GM23338 (cell line): ENCODE measurements around the gene TLCD5. TPM values are rescaled to one million over a fixed set of nuclear protein-coding genes. Genes with fewer than 3 reads are reported as not detected.

Experiments used
- ATAC-seq: fragments of 200-7000 bp; cut with Tn5 transposase; 3 replicates; pipeline ENCODE4 v1.9.1; 2020
- DNase-seq: peaks from one replicate; pipeline ENCODE4 v3.0.0-alpha.2; 2015; ENCODE audit warnings: low spot score
- H2AFZ ChIP-seq: fragments of 200-600 bp; sonication (generic); 2 replicates; pipeline ENCODE4 v1.8.0; 2016; ENCODE audit warnings: antibody characterized with exemption, mild to moderate bottlenecking, moderate library complexity
- H3F3A ChIP-seq: fragments of 200-600 bp; sonication (generic); replicated peaks from 2 replicates; pipeline ENCODE4 v1.8.0; 2017; ENCODE audit warnings: antibody characterized with exemption, mixed run types, low read depth
- H3K27ac ChIP-seq: fragments of 200-600 bp; sonication (generic); 2 replicates; pipeline ENCODE4 v1.6.1; 2016; ENCODE audit warnings: low read depth
- H3K27me3 ChIP-seq: fragments of 200-600 bp; sonication (generic); 2 replicates; pipeline ENCODE4 v1.8.0; 2016; ENCODE audit warnings: mild to moderate bottlenecking, mixed run types, moderate library complexity; ENCODE audit not compliant: insufficient read depth
- H3K36me3 ChIP-seq: fragments of 200-600 bp; sonication (generic); 2 replicates; pipeline ENCODE4 v1.8.0; 2016; ENCODE audit warnings: mild to moderate bottlenecking; ENCODE audit not compliant: insufficient read depth
- H3K4me1 ChIP-seq: fragments of 200-600 bp; sonication (generic); 2 replicates; pipeline ENCODE4 v1.8.0; 2016; ENCODE audit warnings: mild to moderate bottlenecking, moderate library complexity; ENCODE audit not compliant: insufficient read depth
- H3K4me2 ChIP-seq: fragments of 200-600 bp; sonication (generic); 2 replicates; pipeline ENCODE4 v1.7.1; 2017; ENCODE audit warnings: mixed run types
- H3K4me3 ChIP-seq: fragments of 200-600 bp; sonication (generic); 2 replicates; pipeline ENCODE4 v1.6.1; 2016; ENCODE audit warnings: mixed run types
- H3K79me2 ChIP-seq: fragments of 200-600 bp; sonication (generic); replicated peaks from 2 replicates; pipeline ENCODE4 v1.8.0; 2017; ENCODE audit warnings: mild to moderate bottlenecking; ENCODE audit not compliant: insufficient read depth
- H3K9me2 ChIP-seq: fragments of 200-600 bp; sonication (generic); 2 replicates; pipeline ENCODE4 v1.8.0; 2017; ENCODE audit not compliant: insufficient read depth
- H4K20me1 ChIP-seq: fragments of 200-600 bp; sonication (generic); replicated peaks from 2 replicates; pipeline ENCODE4 v1.8.0; 2017; ENCODE audit warnings: mild to moderate bottlenecking; ENCODE audit not compliant: insufficient read depth
- H3K27ac Mint-ChIP-seq: 2 replicates; pipeline ENCODE4 v1.8.0; 2020; ENCODE audit warnings: inconsistent platforms, mild to moderate bottlenecking, moderate library complexity, mixed read lengths
- H3K27me3 Mint-ChIP-seq: 3 replicates; pipeline ENCODE4 v1.8.0; 2022; ENCODE audit warnings: low read depth, mild to moderate bottlenecking, moderate library complexity, mixed read lengths, inconsistent platforms; ENCODE audit not compliant: insufficient read depth, poor library complexity
- H3K36me3 Mint-ChIP-seq: 3 replicates; pipeline ENCODE4 v1.8.0; 2021; ENCODE audit warnings: low read depth, mild to moderate bottlenecking, inconsistent platforms, moderate library complexity, mixed read lengths
- H3K4me1 Mint-ChIP-seq: 3 replicates; pipeline ENCODE4 v1.8.0; 2020; ENCODE audit warnings: mild to moderate bottlenecking, inconsistent platforms, mixed read lengths
- H3K4me3 Mint-ChIP-seq: 3 replicates; pipeline ENCODE4 v1.8.0; 2021; ENCODE audit warnings: moderate library complexity, mild to moderate bottlenecking, inconsistent platforms, mixed read lengths
- H3K9me3 Mint-ChIP-seq: 3 replicates; pipeline ENCODE4 v1.8.0; 2020; ENCODE audit warnings: moderate library complexity, mild to moderate bottlenecking, inconsistent platforms, mixed read lengths
- CREB1 ChIP-seq: fragments of 250-450 bp; sonication (Bioruptor Pico); IDR thresholded peaks from 2 replicates; pipeline ENCODE4 v1.5.0; 2020; ENCODE audit warnings: low read depth, mild to moderate bottlenecking, moderate library complexity
- EZH2 ChIP-seq: fragments of 200-600 bp; sonication (generic); IDR thresholded peaks from one replicate; pipeline ENCODE4 v1.8.0; 2017; ENCODE audit warnings: antibody characterized with exemption, mild to moderate bottlenecking, low read depth; ENCODE audit not compliant: unreplicated experiment
- EZH2phosphoT487 ChIP-seq: fragments of 200-600 bp; sonication (generic); IDR thresholded peaks from one replicate; pipeline ENCODE4 v1.8.1; 2018; ENCODE audit warnings: antibody characterized with exemption; ENCODE audit not compliant: unreplicated experiment
- JUNB ChIP-seq: IDR thresholded peaks from one replicate; pipeline ENCODE4 v1.6.1; 2016; ENCODE audit warnings: antibody characterized with exemption; ENCODE audit not compliant: unreplicated experiment
- NANOG ChIP-seq: IDR thresholded peaks from 2 replicates; pipeline ENCODE4 v1.6.1; 2016; ENCODE audit warnings: antibody characterized with exemption, borderline replicate concordance
- POLR2AphosphoS5 ChIP-seq: IDR thresholded peaks from 2 replicates; pipeline ENCODE4 v1.6.1; 2016; ENCODE audit warnings: antibody characterized with exemption, low read depth
- STAT1 ChIP-seq: IDR thresholded peaks from one replicate; pipeline ENCODE4 v1.6.1; 2016; ENCODE audit warnings: antibody characterized with exemption; ENCODE audit not compliant: unreplicated experiment
- ZNF114 ChIP-seq: fragments of 250-450 bp; sonication (Bioruptor Pico); IDR thresholded peaks from 2 replicates; pipeline ENCODE4 v1.5.0; 2020; ENCODE audit warnings: mild to moderate bottlenecking, moderate library complexity
- ZNF331 ChIP-seq: fragments of 250-450 bp; sonication (Bioruptor Pico); IDR thresholded peaks from 2 replicates; pipeline ENCODE4 v1.5.0; 2020; ENCODE audit warnings: low read depth, mild to moderate bottlenecking, moderate library complexity
- polyA plus RNA-seq: library from polyadenylated mRNA; unstranded; fragments of >200 nt; fragmentation: Nextera tagmentation; extraction: Ambion mirVana; gene quantifications from 2 replicates; pipeline ENCODE4 v1.2.1, GENCODE V29; 2016
- total RNA-seq: library from RNA; depleted of rRNA; stranded (reverse); fragments of >200 nt; shearing (Covaris generic); gene quantifications from 2 replicates; pipeline ENCODE4 v1.2.3, GENCODE V29; 2014
- TF ChIP-seq, protein P1 (sequence below), 2 experiments: fragments of 200-600 bp in 1 of 2; sonication (generic) in 1 of 2; conservative IDR thresholded peaks; 2 replicates each; pipeline versions ENCODE4 v1.5.1 to v1.6.1; 2016 to 2017; ENCODE audit warnings: antibody characterized with exemption in 2 of 2, low read depth in 2 of 2, mild to moderate bottlenecking in 2 of 2, moderate library complexity in 1 of 2
- TF ChIP-seq, protein P2 (sequence below): fragments of 250-450 bp; sonication (Bioruptor Pico); IDR thresholded peaks from 2 replicates; pipeline ENCODE4 v1.5.0; 2020; ENCODE audit warnings: mild to moderate bottlenecking, moderate library complexity
- TF ChIP-seq, protein P3 (sequence below): IDR thresholded peaks from 2 replicates; pipeline ENCODE4 v1.6.1; 2016; ENCODE audit warnings: antibody characterized with exemption
- TF ChIP-seq, protein P4 (sequence below): IDR thresholded peaks from one replicate; pipeline ENCODE4 v1.6.1; 2018; ENCODE audit warnings: antibody characterized with exemption; ENCODE audit not compliant: unreplicated experiment

TLCD5 gene
- total and polyA plus RNA-seq, 2 experiments from 2014 or later, result 5.2 to 10.0 TPM

DNA sequence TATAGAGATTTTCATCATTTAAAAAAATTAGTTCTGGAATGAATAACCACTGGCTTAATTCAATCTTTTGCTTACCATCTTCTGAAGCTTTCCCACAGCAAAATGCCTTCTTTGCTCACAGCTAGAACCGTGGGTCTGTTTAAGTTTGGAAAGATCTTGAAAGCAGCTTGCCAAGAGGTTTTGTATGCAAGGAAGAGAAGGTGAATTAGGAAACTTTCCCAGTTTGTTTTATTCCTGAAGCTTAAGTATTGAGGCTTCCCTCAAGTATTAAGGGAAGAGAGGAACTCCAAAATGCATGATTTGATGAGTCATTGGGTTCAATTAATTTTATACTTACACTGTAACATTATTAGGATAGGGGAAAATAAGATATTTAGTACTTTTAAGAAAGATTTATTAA is 9.2 kb downstream of the TLCD5 start:
- peaks cover 19% of the 10 kb centered on the region for H3K4me1 Mint-ChIP-seq
- H3F3A ChIP-seq, result no peaks in the 10 kb centered on the region
- no peaks in the 10 kb centered on the region; the same call in 1 of the 2 replicates for H4K20me1 ChIP-seq
- H3K27me3 Mint-ChIP-seq, result peaks cover 4% of the 10 kb centered on the region
- no peaks in the 10 kb centered on the region for H3K9me2 ChIP-seq
- H3K36me3 Mint-ChIP-seq, result peaks cover 5% of the 10 kb centered on the region; the same call in 2 of the 3 replicates
- peaks cover 21% of the 10 kb centered on the region for H3K4me1 ChIP-seq
- H3K27ac Mint-ChIP-seq, result no peak overlapping the region
- no peak for DNase-seq
- H3K36me3 ChIP-seq, result no peaks in the 10 kb centered on the region
- TF ChIP-seq JUNB (no peak), STAT1 (no peak), EZH2 (no peak), POLR2AphosphoS5 (no peak), EZH2phosphoT487 (no peak), NANOG (no peak), ZNF331 (CRISPR knock-in tag) (no peak), CREB1 (CRISPR knock-in tag) (no peak), ZNF114 (no peak)
- TF ChIP-seq, protein P1, sequence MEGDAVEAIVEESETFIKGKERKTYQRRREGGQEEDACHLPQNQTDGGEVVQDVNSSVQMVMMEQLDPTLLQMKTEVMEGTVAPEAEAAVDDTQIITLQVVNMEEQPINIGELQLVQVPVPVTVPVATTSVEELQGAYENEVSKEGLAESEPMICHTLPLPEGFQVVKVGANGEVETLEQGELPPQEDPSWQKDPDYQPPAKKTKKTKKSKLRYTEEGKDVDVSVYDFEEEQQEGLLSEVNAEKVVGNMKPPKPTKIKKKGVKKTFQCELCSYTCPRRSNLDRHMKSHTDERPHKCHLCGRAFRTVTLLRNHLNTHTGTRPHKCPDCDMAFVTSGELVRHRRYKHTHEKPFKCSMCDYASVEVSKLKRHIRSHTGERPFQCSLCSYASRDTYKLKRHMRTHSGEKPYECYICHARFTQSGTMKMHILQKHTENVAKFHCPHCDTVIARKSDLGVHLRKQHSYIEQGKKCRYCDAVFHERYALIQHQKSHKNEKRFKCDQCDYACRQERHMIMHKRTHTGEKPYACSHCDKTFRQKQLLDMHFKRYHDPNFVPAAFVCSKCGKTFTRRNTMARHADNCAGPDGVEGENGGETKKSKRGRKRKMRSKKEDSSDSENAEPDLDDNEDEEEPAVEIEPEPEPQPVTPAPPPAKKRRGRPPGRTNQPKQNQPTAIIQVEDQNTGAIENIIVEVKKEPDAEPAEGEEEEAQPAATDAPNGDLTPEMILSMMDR (conservative IDR thresholded peaks at IDR 0.05; ENCODE audit: low read depth in 2 of 2), result no peak
- TF ChIP-seq, protein P2, sequence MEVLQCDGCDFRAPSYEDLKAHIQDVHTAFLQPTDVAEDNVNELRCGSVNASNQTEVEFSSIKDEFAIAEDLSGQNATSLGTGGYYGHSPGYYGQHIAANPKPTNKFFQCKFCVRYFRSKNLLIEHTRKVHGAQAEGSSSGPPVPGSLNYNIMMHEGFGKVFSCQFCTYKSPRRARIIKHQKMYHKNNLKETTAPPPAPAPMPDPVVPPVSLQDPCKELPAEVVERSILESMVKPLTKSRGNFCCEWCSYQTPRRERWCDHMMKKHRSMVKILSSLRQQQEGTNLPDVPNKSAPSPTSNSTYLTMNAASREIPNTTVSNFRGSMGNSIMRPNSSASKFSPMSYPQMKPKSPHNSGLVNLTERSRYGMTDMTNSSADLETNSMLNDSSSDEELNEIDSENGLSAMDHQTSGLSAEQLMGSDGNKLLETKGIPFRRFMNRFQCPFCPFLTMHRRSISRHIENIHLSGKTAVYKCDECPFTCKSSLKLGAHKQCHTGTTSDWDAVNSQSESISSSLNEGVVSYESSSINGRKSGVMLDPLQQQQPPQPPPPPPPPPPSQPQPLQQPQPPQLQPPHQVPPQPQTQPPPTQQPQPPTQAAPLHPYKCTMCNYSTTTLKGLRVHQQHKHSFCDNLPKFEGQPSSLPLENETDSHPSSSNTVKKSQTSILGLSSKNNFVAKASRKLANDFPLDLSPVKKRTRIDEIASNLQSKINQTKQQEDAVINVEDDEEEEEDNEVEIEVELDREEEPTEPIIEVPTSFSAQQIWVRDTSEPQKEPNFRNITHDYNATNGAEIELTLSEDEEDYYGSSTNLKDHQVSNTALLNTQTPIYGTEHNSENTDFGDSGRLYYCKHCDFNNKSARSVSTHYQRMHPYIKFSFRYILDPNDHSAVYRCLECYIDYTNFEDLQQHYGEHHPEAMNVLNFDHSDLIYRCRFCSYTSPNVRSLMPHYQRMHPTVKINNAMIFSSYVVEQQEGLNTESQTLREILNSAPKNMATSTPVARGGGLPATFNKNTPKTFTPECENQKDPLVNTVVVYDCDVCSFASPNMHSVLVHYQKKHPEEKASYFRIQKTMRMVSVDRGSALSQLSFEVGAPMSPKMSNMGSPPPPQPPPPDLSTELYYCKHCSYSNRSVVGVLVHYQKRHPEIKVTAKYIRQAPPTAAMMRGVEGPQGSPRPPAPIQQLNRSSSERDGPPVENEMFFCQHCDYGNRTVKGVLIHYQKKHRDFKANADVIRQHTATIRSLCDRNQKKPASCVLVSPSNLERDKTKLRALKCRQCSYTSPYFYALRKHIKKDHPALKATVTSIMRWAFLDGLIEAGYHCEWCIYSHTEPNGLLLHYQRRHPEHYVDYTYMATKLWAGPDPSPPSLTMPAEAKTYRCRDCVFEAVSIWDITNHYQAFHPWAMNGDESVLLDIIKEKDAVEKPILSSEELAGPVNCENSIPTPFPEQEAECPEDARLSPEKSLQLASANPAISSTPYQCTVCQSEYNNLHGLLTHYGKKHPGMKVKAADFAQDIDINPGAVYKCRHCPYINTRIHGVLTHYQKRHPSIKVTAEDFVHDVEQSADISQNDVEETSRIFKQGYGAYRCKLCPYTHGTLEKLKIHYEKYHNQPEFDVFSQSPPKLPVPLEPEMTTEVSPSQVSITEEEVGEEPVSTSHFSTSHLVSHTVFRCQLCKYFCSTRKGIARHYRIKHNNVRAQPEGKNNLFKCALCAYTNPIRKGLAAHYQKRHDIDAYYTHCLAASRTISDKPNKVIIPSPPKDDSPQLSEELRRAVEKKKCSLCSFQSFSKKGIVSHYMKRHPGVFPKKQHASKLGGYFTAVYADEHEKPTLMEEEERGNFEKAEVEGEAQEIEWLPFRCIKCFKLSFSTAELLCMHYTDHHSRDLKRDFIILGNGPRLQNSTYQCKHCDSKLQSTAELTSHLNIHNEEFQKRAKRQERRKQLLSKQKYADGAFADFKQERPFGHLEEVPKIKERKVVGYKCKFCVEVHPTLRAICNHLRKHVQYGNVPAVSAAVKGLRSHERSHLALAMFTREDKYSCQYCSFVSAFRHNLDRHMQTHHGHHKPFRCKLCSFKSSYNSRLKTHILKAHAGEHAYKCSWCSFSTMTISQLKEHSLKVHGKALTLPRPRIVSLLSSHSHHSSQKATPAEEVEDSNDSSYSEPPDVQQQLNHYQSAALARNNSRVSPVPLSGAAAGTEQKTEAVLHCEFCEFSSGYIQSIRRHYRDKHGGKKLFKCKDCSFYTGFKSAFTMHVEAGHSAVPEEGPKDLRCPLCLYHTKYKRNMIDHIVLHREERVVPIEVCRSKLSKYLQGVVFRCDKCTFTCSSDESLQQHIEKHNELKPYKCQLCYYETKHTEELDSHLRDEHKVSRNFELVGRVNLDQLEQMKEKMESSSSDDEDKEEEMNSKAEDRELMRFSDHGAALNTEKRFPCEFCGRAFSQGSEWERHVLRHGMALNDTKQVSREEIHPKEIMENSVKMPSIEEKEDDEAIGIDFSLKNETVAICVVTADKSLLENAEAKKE (CRISPR knock-in tag), result no peak
- TF ChIP-seq, protein P3, sequence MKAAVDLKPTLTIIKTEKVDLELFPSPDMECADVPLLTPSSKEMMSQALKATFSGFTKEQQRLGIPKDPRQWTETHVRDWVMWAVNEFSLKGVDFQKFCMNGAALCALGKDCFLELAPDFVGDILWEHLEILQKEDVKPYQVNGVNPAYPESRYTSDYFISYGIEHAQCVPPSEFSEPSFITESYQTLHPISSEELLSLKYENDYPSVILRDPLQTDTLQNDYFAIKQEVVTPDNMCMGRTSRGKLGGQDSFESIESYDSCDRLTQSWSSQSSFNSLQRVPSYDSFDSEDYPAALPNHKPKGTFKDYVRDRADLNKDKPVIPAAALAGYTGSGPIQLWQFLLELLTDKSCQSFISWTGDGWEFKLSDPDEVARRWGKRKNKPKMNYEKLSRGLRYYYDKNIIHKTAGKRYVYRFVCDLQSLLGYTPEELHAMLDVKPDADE, result no peak
- TF ChIP-seq, protein P4, sequence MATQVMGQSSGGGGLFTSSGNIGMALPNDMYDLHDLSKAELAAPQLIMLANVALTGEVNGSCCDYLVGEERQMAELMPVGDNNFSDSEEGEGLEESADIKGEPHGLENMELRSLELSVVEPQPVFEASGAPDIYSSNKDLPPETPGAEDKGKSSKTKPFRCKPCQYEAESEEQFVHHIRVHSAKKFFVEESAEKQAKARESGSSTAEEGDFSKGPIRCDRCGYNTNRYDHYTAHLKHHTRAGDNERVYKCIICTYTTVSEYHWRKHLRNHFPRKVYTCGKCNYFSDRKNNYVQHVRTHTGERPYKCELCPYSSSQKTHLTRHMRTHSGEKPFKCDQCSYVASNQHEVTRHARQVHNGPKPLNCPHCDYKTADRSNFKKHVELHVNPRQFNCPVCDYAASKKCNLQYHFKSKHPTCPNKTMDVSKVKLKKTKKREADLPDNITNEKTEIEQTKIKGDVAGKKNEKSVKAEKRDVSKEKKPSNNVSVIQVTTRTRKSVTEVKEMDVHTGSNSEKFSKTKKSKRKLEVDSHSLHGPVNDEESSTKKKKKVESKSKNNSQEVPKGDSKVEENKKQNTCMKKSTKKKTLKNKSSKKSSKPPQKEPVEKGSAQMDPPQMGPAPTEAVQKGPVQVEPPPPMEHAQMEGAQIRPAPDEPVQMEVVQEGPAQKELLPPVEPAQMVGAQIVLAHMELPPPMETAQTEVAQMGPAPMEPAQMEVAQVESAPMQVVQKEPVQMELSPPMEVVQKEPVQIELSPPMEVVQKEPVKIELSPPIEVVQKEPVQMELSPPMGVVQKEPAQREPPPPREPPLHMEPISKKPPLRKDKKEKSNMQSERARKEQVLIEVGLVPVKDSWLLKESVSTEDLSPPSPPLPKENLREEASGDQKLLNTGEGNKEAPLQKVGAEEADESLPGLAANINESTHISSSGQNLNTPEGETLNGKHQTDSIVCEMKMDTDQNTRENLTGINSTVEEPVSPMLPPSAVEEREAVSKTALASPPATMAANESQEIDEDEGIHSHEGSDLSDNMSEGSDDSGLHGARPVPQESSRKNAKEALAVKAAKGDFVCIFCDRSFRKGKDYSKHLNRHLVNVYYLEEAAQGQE, result no peak
- no peak for ATAC-seq
- peaks cover 25% of the 10 kb centered on the region for H3K79me2 ChIP-seq
- H3K27me3 ChIP-seq, result no peaks in the 10 kb centered on the region
- no peak overlapping the region for H3K4me3 ChIP-seq
- no peaks in the 10 kb centered on the region for H3K9me3 Mint-ChIP-seq
- no peak overlapping the region for H3K27ac ChIP-seq
- H3K4me3 Mint-ChIP-seq, result no peak overlapping the region
- no peak overlapping the region for H3K4me2 ChIP-seq
- H2AFZ ChIP-seq, result no peak overlapping the region
